Hepatocyte (in vitro differentiated cells): Measurements from ENCODE around the gene MPND. TPM values are rescaled to one million over a fixed set of nuclear protein-coding genes. Genes with fewer than 3 reads are reported as not detected.

Experiments
- DNase-seq: peaks from one replicate; pipeline ENCODE4 v3.0.0-alpha.2; 2016; ENCODE audit warnings: low spot score
- H2AFZ ChIP-seq: fragments of 200-600 bp; sonication (generic); 2 replicates; pipeline ENCODE4 v1.6.0; 2016; ENCODE audit warnings: antibody characterized with exemption, mild to moderate bottlenecking
- H3K27ac ChIP-seq: fragments of 200-600 bp; sonication (generic); 2 replicates; pipeline ENCODE4 v1.5.1; 2016; ENCODE audit warnings: mild to moderate bottlenecking
- H3K27me3 ChIP-seq: fragments of 200-600 bp; sonication (generic); 2 replicates; pipeline ENCODE4 v1.6.1; 2016
- H3K36me3 ChIP-seq: fragments of 200-600 bp; sonication (generic); replicated peaks from 2 replicates; pipeline ENCODE4 v1.5.1; 2016; ENCODE audit warnings: low read depth; ENCODE audit not compliant: insufficient read depth
- H3K4me1 ChIP-seq: fragments of 200-600 bp; sonication (generic); 2 replicates; pipeline ENCODE4 v1.5.1; 2016; ENCODE audit warnings: mild to moderate bottlenecking, moderate library complexity; ENCODE audit not compliant: insufficient read depth
- H3K4me2 ChIP-seq: fragments of 200-600 bp; sonication (generic); 2 replicates; pipeline ENCODE4 v1.6.0; 2016
- H3K4me3 ChIP-seq: fragments of 200-600 bp; sonication (generic); 2 replicates; pipeline ENCODE4 v1.5.1; 2016; ENCODE audit warnings: mild to moderate bottlenecking
- H3K79me2 ChIP-seq: fragments of 200-600 bp; sonication (generic); 2 replicates; pipeline ENCODE4 v1.6.0; 2017; ENCODE audit warnings: mild to moderate bottlenecking
- H3K9me2 ChIP-seq: fragments of 200-600 bp; sonication (generic); replicated peaks from 2 replicates; pipeline ENCODE4 v1.6.0; 2017; ENCODE audit warnings: mild to moderate bottlenecking; ENCODE audit not compliant: insufficient read depth
- H3K9me3 ChIP-seq: fragments of 200-600 bp; sonication (generic); 2 replicates; pipeline ENCODE4 v1.5.1; 2016; ENCODE audit warnings: low read depth, mild to moderate bottlenecking
- H4K20me1 ChIP-seq: fragments of 200-600 bp; sonication (generic); 2 replicates; pipeline ENCODE4 v1.6.0; 2016; ENCODE audit warnings: mild to moderate bottlenecking; ENCODE audit not compliant: insufficient read depth, poor library complexity, severe bottlenecking
- EZH2 ChIP-seq: fragments of 200-600 bp; sonication (generic); IDR thresholded peaks from 2 replicates; pipeline ENCODE4 v1.6.1; 2016; ENCODE audit warnings: antibody characterized with exemption, mild to moderate bottlenecking, borderline replicate concordance
- EZH2phosphoT487 ChIP-seq: fragments of 200-600 bp; sonication (generic); IDR thresholded peaks from one replicate; pipeline ENCODE4 v1.6.1; 2018; ENCODE audit warnings: antibody characterized with exemption, mild to moderate bottlenecking, low read depth, moderate library complexity; ENCODE audit not compliant: unreplicated experiment, severe bottlenecking
- WGBS: methylation state at CpG from one replicate; pipeline ENCODE4 v1.1.6; 2016; ENCODE audit warnings: low lambda C conversion rate; ENCODE audit errors: missing lambda C conversion rate; 5-methylcytosine and 5-hydroxymethylcytosine counted together
- polyA plus RNA-seq: library from polyadenylated mRNA; unstranded; fragments of >200 nt; fragmentation: Nextera tagmentation; extraction: Ambion mirVana; gene quantifications from 2 replicates; pipeline ENCODE4 v1.2.1, GENCODE V29; 2016
- total RNA-seq: library from RNA; depleted of rRNA; stranded (reverse); fragments of >200 nt; gene quantifications from 2 replicates; pipeline ENCODE4 v1.2.3, GENCODE V29; 2014
- TF ChIP-seq, protein P1 (sequence below): fragments of 200-600 bp; sonication (generic); IDR thresholded peaks from 2 replicates; pipeline ENCODE4 v1.5.1; 2016; ENCODE audit warnings: antibody characterized with exemption, mild to moderate bottlenecking; ENCODE audit not compliant: poor library complexity

Gene MPND
- total and polyA plus RNA-seq, 2 experiments from 2014 or later = 16.6 to 21.9 TPM

DNA sequence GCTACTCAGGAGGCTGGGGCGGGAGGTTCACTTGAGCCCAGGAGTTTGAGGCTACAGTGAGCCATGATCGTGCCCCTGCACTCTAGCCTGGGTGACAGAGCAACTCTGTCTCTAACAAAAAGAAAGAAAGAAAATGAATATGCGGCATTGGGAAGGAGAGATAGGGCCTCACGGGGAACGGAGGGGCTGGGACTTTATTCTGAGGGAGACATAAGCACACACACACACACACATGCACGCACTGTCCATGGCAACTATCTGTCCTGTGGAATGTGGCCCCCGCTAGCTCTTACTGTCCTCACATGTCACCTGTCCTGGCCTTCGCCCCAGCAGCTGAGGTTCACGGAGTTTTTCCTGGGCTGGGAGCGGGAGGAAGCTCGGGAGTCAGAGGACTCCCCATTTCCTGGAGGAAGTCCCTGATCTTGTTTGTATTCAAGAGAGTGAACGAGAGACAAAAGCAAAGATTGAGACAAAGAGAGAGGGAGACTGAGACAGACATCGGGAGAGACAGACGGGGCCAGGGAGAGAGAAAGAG, 5.4 kb upstream of the MPND start:
- Histone ChIP-seq H3K4me3 (peak overlapping the region; percentile 16), H3K27me3 (no peaks in the 10 kb centered on the region), H3K4me2 (peak overlapping the region; percentile 73), H3K79me2 (no peaks in the 10 kb centered on the region), H3K4me1 (peaks cover 23% of the 10 kb centered on the region), H3K27ac (peak overlapping the region; percentile 85), H3K9me2 (no peaks in the 10 kb centered on the region), H2AFZ (peak overlapping the region; percentile 46), H3K36me3 (no peaks in the 10 kb centered on the region), H3K9me3 (no peaks in the 10 kb centered on the region), H4K20me1 (no peaks in the 10 kb centered on the region)
- 19% methylated on average over 14 of the region's 14 CpGs for WGBS
- TF ChIP-seq EZH2phosphoT487 (no peak), EZH2 (no peak)
- TF ChIP-seq, protein P1, sequence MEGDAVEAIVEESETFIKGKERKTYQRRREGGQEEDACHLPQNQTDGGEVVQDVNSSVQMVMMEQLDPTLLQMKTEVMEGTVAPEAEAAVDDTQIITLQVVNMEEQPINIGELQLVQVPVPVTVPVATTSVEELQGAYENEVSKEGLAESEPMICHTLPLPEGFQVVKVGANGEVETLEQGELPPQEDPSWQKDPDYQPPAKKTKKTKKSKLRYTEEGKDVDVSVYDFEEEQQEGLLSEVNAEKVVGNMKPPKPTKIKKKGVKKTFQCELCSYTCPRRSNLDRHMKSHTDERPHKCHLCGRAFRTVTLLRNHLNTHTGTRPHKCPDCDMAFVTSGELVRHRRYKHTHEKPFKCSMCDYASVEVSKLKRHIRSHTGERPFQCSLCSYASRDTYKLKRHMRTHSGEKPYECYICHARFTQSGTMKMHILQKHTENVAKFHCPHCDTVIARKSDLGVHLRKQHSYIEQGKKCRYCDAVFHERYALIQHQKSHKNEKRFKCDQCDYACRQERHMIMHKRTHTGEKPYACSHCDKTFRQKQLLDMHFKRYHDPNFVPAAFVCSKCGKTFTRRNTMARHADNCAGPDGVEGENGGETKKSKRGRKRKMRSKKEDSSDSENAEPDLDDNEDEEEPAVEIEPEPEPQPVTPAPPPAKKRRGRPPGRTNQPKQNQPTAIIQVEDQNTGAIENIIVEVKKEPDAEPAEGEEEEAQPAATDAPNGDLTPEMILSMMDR = no peak
- DNase-seq = peak; percentile 80

DNA sequence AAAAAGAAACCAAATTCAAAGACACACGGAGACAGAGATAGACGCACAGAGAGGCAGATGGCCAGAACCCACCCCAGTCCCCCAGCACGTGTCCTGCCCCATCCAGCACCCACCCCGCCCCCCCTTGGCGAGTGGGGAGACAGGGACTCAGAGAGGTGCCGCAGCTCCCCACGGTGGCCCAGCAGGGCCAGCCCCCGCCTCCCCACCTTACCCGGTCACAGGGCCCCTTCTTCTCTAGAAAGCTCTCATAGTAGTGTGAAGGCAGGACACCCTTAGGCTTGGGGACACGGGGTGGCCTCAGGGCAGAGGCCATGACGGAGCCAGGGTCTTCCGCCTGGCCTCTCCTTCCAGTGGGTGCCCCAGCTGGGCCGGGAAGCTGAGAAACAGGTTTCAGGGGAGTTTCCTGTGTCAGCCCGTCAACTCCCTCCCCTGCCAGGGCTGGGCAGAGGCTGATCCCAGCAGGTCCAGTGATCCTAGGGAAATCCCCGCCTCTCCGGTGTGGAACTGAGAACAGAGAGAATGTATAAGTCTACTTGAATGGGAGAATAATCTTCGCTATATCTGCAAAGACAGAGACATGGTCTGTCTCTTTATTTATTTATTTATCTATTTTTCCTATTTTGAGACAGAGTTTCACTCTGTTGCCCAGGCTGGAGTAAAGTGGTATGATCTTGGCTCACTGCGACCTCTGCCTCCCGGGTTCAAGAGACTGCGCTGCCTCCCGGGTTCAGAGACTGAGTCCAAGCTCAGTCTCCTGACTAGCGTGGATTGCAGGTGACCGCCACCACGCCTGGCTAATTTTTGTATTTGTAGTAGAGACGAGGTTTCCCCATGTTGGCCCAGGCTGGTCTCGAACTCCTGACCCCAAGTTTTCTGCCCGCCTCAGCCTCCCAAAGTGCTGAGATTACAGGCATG, 4.7 kb upstream of the MPND start, which contains the start of gene STAP2:
Gene STAP2 (minus strand): TSS at position 387 of the 915 bp plus-strand sequence. CDS start 74 bp downstream, at position 313.
- no peaks in the 10 kb centered on the region for H3K9me2 ChIP-seq
- peak within 1 kb of the TSS; percentile 73 for H3K4me2 ChIP-seq
- 53% methylated on average over 24 of the region's 27 CpGs for WGBS
- no peaks in the 10 kb centered on the region for H3K9me3 ChIP-seq
- peak; percentile 86 for DNase-seq
- peaks cover 23% of the 10 kb centered on the region for H3K4me1 ChIP-seq
- H3K79me2 ChIP-seq = no peaks in the 10 kb centered on the region
- H3K4me3 ChIP-seq = peak within 1 kb of the TSS; percentile 16
- peak within 1 kb of the TSS; percentile 85 for H3K27ac ChIP-seq
- no peaks in the 10 kb centered on the region for H4K20me1 ChIP-seq
- H3K36me3 ChIP-seq = no peaks in the 10 kb centered on the region
- H3K27me3 ChIP-seq = no peaks in the 10 kb centered on the region
- H2AFZ ChIP-seq = peak within 1 kb of the TSS; percentile 46
- TF ChIP-seq EZH2 = no peak
- TF ChIP-seq EZH2phosphoT487 = no peak
- TF ChIP-seq, protein P1 = no peak

DNA sequence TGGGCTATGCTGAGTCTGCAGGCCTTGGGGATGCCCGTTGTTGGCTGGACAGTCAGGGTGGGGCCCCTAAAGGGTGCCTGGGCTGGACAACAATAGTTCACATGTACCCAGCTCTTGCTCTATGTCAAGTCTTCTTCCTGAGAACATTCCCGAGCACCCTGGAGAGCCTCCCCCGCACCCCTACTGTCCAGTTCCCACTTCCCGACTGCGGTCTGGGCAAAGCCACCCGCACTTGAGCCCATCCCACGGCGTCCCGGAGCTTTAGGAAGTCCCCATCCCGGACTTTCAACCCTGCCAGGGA, 1.1 kb upstream of the MPND start:
- 12% methylated on average over 9 of the region's 10 CpGs for WGBS

More for the DNA sequence above, 1.1 kb upstream of the MPND start:
- Histone ChIP-seq H3K9me2 (no peaks in the 10 kb centered on the region), H3K36me3 (no peaks in the 10 kb centered on the region), H3K27ac (peak overlapping the region; percentile 87), H3K4me2 (peak overlapping the region; percentile 74), H3K4me1 (peaks cover 29% of the 10 kb centered on the region), H3K27me3 (no peaks in the 10 kb centered on the region), H3K9me3 (no peaks in the 10 kb centered on the region), H3K4me3 (peak overlapping the region; percentile 5), H3K79me2 (peaks cover 7% of the 10 kb centered on the region), H4K20me1 (no peaks in the 10 kb centered on the region), H2AFZ (peak overlapping the region; percentile 36)
- TF ChIP-seq, protein P1 = no peak
- TF ChIP-seq EZH2phosphoT487 = no peak
- no peak for TF ChIP-seq EZH2
- no peak for DNase-seq
